UCSD-AML1 (cell line): ENCODE data around the gene DGCR2.

Experiments
- DNase-seq: peaks from one replicate; lab custom pipeline; 2025; ENCODE audit not compliant: unreplicated experiment; lab: John Stamatoyannopoulos, UW

The DGCR2 gene

GRCh38 chr22:19146215-19146968 lies 24.2 kb upstream of the DGCR2 start:
- DNase-seq: no peak

GRCh38 chr22:19143967-19144400 lies 21.8 kb upstream of the DGCR2 start:
- DNase-seq: no peak

GRCh38 chr22:19143212-19143611 lies 21.0 kb upstream of the DGCR2 start:
- no peak for DNase-seq

GRCh38 chr22:19142394-19142793 lies 20.2 kb upstream of the DGCR2 start:
- DNase-seq: no peak

- DNase-seq: no peak
These were observed 17.8 kb upstream of the DGCR2 start for GRCh38 chr22:19139974-19140373.

GRCh38 chr22:19139001-19139356 lies 16.8 kb upstream of the DGCR2 start:
- no peak for DNase-seq

GRCh38 chr22:19138217-19139000 lies 16.2 kb upstream of the DGCR2 start:
- no peak for DNase-seq

- DNase-seq: no peak
These were observed 15.4 kb upstream of the DGCR2 start for GRCh38 chr22:19137384-19138216.

- no peak for DNase-seq
These were observed 14.7 kb upstream of the DGCR2 start for GRCh38 chr22:19136915-19137314.

GRCh38 chr22:19134874-19135273 lies 12.7 kb upstream of the DGCR2 start:
- no peak for DNase-seq

- no peak for DNase-seq
These were observed 12.1 kb upstream of the DGCR2 start for GRCh38 chr22:19134176-19134831.

- DNase-seq: no peak
These were observed 11.3 kb upstream of the DGCR2 start for GRCh38 chr22:19133561-19133960.

GRCh38 chr22:19132693-19133400 lies 10.6 kb upstream of the DGCR2 start:
- no peak for DNase-seq

GRCh38 chr22:19132153-19132552 lies 9.9 kb upstream of the DGCR2 start:
- DNase-seq: no peak

- DNase-seq: no peak
These were observed 9.4 kb upstream of the DGCR2 start for GRCh38 chr22:19131685-19132015.

- no peak for DNase-seq
These were observed 8.9 kb upstream of the DGCR2 start, which contains the start of gene TSSK2 for GRCh38 chr22:19130959-19131684. Gene TSSK2, plus strand, starts transcription at chr22:19131308. Its CDS starts 92 bp downstream, at chr22:19131400.

GRCh38 chr22:19129871-19130270 lies 7.7 kb upstream of the DGCR2 start:
- DNase-seq: no peak

GRCh38 chr22:19128946-19129727 lies 6.9 kb upstream of the DGCR2 start:
- no peak for DNase-seq

- no peak for DNase-seq
These were observed 5.8 kb upstream of the DGCR2 start for GRCh38 chr22:19128009-19128401.
